ENCODE results near the gene NAA60.
"Not testable (repeated sequence)": the region's sequence is repeated elsewhere in the genome, so short reads cannot be mapped to it uniquely, and the experiment has no call there.

NAA60 gene

DNA sequence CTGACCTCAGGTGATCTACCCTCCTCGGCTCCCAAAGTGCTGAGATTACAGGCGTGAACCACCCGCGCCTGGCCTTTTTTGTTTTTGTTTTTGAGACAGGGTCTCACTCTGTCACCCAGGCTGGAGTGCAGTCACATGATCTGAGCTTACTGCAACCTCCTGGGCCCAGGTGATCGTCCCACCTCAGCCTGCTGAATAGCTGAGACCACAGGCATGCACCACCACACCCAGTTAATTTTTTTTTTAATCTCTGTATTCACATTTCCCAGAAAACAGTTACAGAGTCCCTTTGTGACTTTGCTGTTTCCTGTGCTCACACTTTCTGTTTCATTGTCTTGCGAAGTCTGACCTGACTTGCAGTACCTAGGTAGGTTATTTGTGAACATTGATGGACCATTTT, 60.0 kb downstream of the NAA60 start:
- no peak for DNase-seq (ENCODE audit: insufficient read length, low spot score)
- FAIRE-seq, result peak; percentile 59

- FAIRE-seq, result no peak
- DNase-seq (ENCODE audit: insufficient read length, low spot score), result no peak
Observed at GRCh38 chr16:3508736-3509135, 65.3 kb downstream of the NAA60 start.

GRCh38 chr16:3509470-3509928, 66.0 kb downstream of the NAA60 start:
- no peak for DNase-seq (ENCODE audit: insufficient read length, low spot score)
- FAIRE-seq, result no peak

GRCh38 chr16:3510416-3510815, 66.9 kb downstream of the NAA60 start:
- DNase-seq (ENCODE audit: insufficient read length, low spot score) (no peak), FAIRE-seq (no peak)

DNA sequence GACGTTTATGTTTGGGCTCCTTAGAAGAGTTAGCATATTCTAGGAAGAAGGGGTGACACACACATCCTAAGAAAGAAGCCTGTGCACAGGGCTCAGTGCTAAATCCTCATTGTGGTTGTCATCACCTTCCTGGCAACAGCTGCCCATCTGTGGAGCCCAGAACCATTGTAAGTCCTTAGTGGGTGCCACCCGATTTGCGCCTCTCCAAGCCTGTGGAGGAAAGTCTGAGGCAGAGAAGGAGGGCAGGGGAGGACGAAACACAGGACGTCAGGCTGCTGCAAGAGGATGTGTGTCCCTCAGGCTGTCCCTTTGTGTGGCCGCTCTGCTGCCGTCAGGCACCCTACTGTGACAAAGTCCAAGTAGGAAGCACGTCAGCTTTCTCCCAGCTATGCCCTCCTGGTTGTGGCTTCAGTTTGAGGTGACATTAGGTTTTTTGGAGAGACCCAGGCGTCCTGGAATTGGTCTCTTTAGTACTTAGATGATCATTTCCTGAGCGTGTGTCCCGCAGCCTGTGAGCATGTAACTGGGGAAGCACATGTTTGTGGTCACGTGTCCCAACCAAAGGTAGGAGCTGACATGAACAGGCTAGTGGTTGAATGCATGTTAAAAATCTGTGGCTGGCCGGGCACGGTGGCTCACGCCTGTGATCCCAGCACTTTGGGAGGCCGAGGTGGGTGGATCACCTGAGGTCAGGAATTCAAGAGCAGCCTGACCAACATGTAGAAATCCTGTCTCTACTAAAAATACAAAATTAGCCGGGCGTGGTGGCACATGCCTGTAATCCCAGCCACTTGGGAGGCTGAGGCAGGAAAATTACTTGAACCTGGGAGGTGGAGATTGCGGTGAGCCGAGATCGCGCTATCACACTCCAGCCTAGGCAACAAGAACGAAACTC, 68.1 kb downstream of the NAA60 start:
- FAIRE-seq (no peak), DNase-seq (ENCODE audit: insufficient read length, low spot score) (no peak)

DNA sequence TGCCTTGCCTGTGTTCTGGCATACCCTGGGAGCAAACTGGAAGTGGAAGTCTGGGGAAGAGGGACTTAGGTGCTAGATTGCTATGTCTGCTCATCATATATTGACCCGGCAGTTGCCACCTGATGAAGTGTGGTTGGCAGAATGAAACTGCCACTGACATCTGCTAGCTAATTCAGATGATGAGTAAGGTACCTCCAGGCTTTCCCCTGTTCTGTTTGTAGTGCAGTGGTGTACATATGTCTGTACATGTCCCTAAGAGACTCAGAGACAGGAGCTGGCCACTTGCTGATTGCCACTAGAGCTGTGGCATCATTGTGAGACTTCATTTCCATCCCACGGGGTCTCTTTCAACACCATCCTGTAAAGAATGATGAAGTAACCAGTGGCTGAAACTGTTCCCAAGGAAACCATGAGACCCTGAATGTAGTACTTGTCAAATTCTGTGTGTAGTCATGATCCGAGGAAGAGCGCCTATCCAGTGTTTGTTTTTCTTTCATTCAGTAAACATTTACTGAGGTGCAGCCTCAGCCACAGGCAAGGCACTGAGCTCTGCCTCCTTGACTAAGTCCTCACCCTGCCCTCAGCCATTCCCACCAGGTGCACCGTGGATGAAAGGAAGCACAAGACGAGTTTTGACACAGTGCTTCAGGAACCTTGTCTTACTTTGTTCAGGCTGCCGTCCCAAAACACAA, 70.6 kb downstream of the NAA60 start:
- no peak for FAIRE-seq
- no peak for DNase-seq (ENCODE audit: insufficient read length, low spot score)

DNA sequence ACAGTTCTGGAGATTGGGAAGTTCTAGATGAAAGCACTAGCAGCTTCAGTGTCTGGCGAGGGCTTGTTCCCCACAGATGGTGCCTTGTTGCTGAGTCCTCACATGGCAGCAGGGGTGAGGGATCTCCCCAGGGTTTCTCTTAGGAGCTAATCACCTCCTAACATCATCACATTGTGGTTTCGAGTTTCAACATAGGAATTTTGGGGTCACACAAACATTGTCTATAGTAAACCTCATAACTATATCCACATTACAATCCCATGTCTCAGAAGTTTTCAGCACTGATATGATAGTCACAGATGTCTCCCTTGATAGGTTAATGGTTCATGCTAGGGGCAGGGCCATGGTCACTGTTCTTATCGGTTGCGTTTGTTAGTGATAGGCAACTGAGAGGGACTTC, 71.1 kb downstream of the NAA60 start:
- FAIRE-seq (no peak), DNase-seq (ENCODE audit: insufficient read length, low spot score) (no peak)

DNA sequence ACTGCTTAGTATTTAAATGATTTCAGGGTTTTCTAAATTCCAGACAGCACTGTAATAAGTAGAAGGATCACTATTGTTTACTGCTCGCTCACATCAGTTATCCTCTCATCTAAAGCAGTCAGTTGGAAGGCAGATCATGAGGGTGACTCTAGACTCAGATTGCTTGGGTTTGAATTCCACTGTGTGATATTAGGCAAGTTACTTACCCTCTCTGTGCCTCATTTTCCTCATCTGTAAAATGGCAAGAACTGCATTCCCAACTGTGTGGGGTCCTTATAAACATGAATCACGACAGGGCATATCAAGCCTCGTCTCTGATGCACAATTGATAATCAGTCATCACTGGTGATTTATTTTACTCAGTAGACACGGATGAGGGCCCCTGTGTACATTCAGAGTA, 72.4 kb downstream of the NAA60 start:
- DNase-seq (ENCODE audit: insufficient read length, low spot score) (no peak), FAIRE-seq (no peak)

GRCh38 chr16:3518292-3518985, 75.0 kb downstream of the NAA60 start:
- no peak for FAIRE-seq

GRCh38 chr16:3518986-3519348, 75.5 kb downstream of the NAA60 start:
- DNase-seq (ENCODE audit: insufficient read length, low spot score) (no peak), FAIRE-seq (no peak)

More at GRCh38 chr16:3518292-3518985, 75.0 kb downstream of the NAA60 start:
- DNase-seq (ENCODE audit: insufficient read length, low spot score), result no peak

GRCh38 chr16:3519581-3519980, 76.1 kb downstream of the NAA60 start:
- no peak for FAIRE-seq
- no peak for DNase-seq (ENCODE audit: insufficient read length, low spot score)

GRCh38 chr16:3520413-3520812, 76.9 kb downstream of the NAA60 start:
- no peak for FAIRE-seq
- DNase-seq (ENCODE audit: insufficient read length, low spot score), result no peak

- DNase-seq (ENCODE audit: insufficient read length, low spot score) (no peak), FAIRE-seq (no peak)
Observed at GRCh38 chr16:3520841-3521240, 77.4 kb downstream of the NAA60 start.

DNA sequence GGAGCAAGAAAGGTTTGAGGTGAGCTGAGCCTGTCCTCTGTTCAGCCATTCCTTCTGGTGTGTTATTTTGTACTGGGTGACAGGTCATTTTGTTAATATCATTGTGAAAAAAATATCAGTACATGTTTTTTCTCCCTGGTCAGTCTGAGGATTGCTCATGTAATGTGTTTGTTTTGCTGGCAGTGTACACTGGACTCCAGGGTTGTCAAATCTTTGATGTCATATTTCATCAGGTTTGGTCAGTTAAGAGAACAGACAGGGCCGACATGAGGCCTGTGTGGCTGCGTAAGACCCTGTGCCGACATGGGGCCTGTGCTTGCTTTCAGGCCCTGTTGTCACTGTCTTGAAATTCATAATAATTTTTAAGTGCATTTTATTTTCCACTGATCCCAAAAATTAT, 79.8 kb downstream of the NAA60 start:
- no peak for DNase-seq (ENCODE audit: insufficient read length, low spot score)
- FAIRE-seq, result no peak

DNA sequence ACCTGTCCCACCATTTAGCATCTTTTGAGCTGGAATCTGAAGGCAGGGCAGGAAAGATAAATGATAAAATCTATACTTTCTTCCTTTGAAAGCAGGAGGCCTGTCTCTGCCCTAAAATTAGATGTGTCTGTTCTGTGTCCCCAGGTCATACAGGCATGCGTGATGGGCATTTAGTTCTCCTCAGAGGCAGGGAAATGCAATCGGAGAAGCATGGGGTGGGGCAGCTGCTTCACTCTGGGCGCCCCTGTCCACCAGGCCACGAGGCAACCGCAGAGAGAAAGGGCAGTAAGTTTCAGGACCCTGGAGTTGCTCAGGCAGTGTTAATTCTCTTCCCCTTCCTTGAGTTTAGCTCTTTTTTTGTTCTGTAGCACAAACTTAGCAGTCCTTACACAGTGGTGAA, 82.5 kb downstream of the NAA60 start:
- FAIRE-seq (no peak), DNase-seq (ENCODE audit: insufficient read length, low spot score) (no peak)

- FAIRE-seq; DNase-seq (ENCODE audit: insufficient read length, low spot score): not testable (repeated sequence)
Observed at GRCh38 chr16:3527216-3527829, 83.8 kb downstream of the NAA60 start.

- FAIRE-seq, result no peak
- DNase-seq (ENCODE audit: insufficient read length, low spot score), result no peak
Observed at GRCh38 chr16:3528406-3528805, 84.9 kb downstream of the NAA60 start.

GRCh38 chr16:3529175-3529574, 85.7 kb downstream of the NAA60 start:
- DNase-seq (ENCODE audit: insufficient read length, low spot score) (no peak), FAIRE-seq (no peak)

DNA sequence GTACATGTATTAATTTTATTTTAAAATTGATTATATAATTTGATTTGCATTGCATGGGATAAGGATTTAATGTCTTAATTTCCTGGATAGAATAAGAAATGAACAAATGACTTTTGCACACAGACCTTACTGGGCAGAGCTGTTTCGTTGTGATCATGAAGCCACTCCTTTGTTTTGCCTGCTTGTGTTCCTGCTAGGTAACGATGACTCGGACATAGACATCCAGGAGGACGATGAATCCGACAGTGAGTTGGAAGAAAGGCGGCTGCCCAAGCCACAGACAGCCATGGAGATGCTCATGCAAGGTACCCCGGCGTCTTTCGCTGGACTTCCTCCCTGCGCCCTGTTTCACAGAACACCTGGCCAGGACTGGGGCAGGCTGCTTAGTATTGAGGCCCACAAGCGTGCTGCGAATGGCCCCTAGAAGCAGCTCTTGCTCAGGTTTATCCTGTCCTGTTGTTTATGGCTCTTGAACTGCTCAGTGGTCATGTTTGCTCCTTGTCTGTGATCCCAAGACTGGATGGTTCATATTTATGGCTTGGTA, 87.0 kb downstream of the NAA60 start:
- DNase-seq (ENCODE audit: insufficient read length, low spot score), result no peak
- FAIRE-seq, result no peak

- FAIRE-seq (no peak), DNase-seq (ENCODE audit: insufficient read length, low spot score) (no peak)
Observed at GRCh38 chr16:3532741-3533140, 89.3 kb downstream of the NAA60 start.

GRCh38 chr16:3534126-3534525, 90.6 kb downstream of the NAA60 start:
- DNase-seq (ENCODE audit: insufficient read length, low spot score), result no peak
- FAIRE-seq, result no peak
